Mesendoderm (in vitro differentiated cells): ENCODE results near the gene ALKAL2.

Experiments
- DNase-seq: peaks from one replicate; pipeline ENCODE4 v3.0.0; 2013
- H2AK5ac ChIP-seq: 2 replicates; pipeline ENCODE4 v1.6.1; 2013; ENCODE audit warnings: low read length, inconsistent platforms
- H2BK120ac ChIP-seq: 2 replicates; pipeline ENCODE4 v1.6.1; 2013; ENCODE audit warnings: low read depth, mild to moderate bottlenecking, low read length, moderate library complexity, mixed read lengths
- H2BK15ac ChIP-seq: replicated peaks from 2 replicates; pipeline ENCODE4 v1.6.1; 2013; ENCODE audit warnings: low read depth, mild to moderate bottlenecking, moderate library complexity
- H2BK5ac ChIP-seq: 2 replicates; pipeline ENCODE4 v1.6.1; 2013; ENCODE audit warnings: low read length, inconsistent platforms
- H3K18ac ChIP-seq: 2 replicates; pipeline ENCODE4 v1.6.1; 2013; ENCODE audit warnings: mild to moderate bottlenecking, low read length, mixed read lengths
- H3K23ac ChIP-seq: one replicate; pipeline ENCODE4 v1.6.1; 2013; ENCODE audit warnings: low read length
- H3K27ac ChIP-seq: 2 replicates; pipeline ENCODE4 v1.5.1; 2013; ENCODE audit warnings: low read depth, mild to moderate bottlenecking, inconsistent platforms, low read length, moderate library complexity
- H3K27me3 ChIP-seq: 2 replicates; pipeline ENCODE4 v1.6.1; 2013; ENCODE audit warnings: low read length, control low read depth, mild to moderate bottlenecking, inconsistent platforms; ENCODE audit not compliant: insufficient read depth, poor library complexity
- H3K36me3 ChIP-seq: 2 replicates; pipeline ENCODE4 v1.6.1; 2013; ENCODE audit warnings: low read length, inconsistent platforms; ENCODE audit not compliant: control insufficient read depth, insufficient read depth
- H3K4ac ChIP-seq: one replicate; pipeline ENCODE4 v1.6.1; 2013; ENCODE audit warnings: low read depth, mild to moderate bottlenecking, low read length, moderate library complexity
- H3K4me1 ChIP-seq: 2 replicates; pipeline ENCODE4 v1.6.1; 2013; ENCODE audit warnings: low read depth, low read length, inconsistent platforms; ENCODE audit not compliant: control insufficient read depth
- H3K4me2 ChIP-seq: 2 replicates; pipeline ENCODE4 v1.6.1; 2013; ENCODE audit warnings: low read length
- H3K4me3 ChIP-seq: 2 replicates; pipeline ENCODE4 v1.5.1; 2013; ENCODE audit warnings: mild to moderate bottlenecking, low read length
- H3K56ac ChIP-seq: one replicate; pipeline ENCODE4 v1.6.1; 2013; ENCODE audit warnings: low read length
- H3K79me1 ChIP-seq: 2 replicates; pipeline ENCODE4 v1.6.1; 2013; ENCODE audit warnings: low read length, inconsistent platforms
- H3K79me2 ChIP-seq: 2 replicates; pipeline ENCODE4 v1.6.1; 2013; ENCODE audit warnings: mild to moderate bottlenecking, low read length; ENCODE audit not compliant: control insufficient read depth, insufficient read depth
- H3K9ac ChIP-seq: 2 replicates; pipeline ENCODE4 v1.6.1; 2013; ENCODE audit warnings: low read length, inconsistent platforms
- H4K5ac ChIP-seq: one replicate; pipeline ENCODE4 v1.6.1; 2013; ENCODE audit warnings: low read length
- H4K8ac ChIP-seq: one replicate; pipeline ENCODE4 v1.6.1; 2013; ENCODE audit warnings: low read depth, mild to moderate bottlenecking, control low read depth, low read length, moderate library complexity
- WGBS: extraction: QIAGEN DNeasy Blood & Tissue Kit; methylation state at CpG from one replicate; pipeline ENCODE4 v1.1.7; 2013; ENCODE audit warnings: low lambda C conversion rate, missing lambda C conversion rate; ENCODE audit not compliant: insufficient coverage; ENCODE audit errors: extremely low coverage; 5-methylcytosine and 5-hydroxymethylcytosine counted together

The ALKAL2 gene

DNA sequence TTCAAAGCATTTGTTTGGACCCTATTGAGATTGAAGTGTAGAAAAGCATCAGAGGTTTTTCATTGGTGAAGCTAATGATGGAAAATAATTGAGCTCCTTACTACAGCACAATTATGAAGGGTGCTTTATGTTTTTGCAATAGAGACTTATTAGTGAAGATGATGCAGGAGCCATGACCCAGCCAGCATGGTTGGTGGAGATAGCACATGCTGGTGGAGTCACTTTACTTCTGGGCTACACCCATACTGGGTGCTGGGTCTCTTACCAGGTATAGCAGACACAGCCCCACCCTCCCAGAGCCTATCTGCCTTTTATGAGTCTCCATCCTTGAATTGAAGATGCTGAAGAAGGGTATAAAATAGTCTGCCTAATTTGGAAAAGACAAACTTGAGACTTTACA, 19.6 kb downstream of the ALKAL2 start:
- Histone ChIP-seq H3K23ac (no peak overlapping the region), H2AK5ac (no peak overlapping the region), H3K79me2 (peaks cover 76% of the 10 kb centered on the region), H3K18ac (no peak overlapping the region), H3K9ac (no peak overlapping the region), H3K36me3 (no peaks in the 10 kb centered on the region), H3K27me3 (no peaks in the 10 kb centered on the region), H3K4ac (no peak overlapping the region), H3K56ac (no peak overlapping the region), H3K4me2 (no peak overlapping the region), H2BK120ac (no peak overlapping the region), H3K4me3 (no peak overlapping the region), H4K5ac (no peak overlapping the region), H2BK5ac (no peak overlapping the region), H3K79me1 (peaks cover 13% of the 10 kb centered on the region), H3K4me1 (peaks cover 1% of the 10 kb centered on the region), H4K8ac (no peak overlapping the region), H3K27ac (no peak overlapping the region), H2BK15ac (no peak overlapping the region)
- no peak for DNase-seq

GRCh38 chr2:264493-265468, 23.1 kb downstream of the ALKAL2 start, which contains the start of gene ACP1:
Gene ACP1 (plus strand): TSS chr2:264947. CDS start chr2:264965, 18 bp downstream.
- peak within 1 kb of the TSS; percentile 77 for H2BK5ac ChIP-seq
- no peaks in the 10 kb centered on the region for H3K27me3 ChIP-seq
- H4K5ac ChIP-seq, result no peak within 1 kb of the TSS
- peak within 1 kb of the TSS; percentile 65 for H3K4ac ChIP-seq
- H3K56ac ChIP-seq, result peak within 1 kb of the TSS; percentile 99
- WGBS, result no CpG with 5 or more reads among the region's 73 CpGs
- no peak within 1 kb of the TSS for H2BK120ac ChIP-seq
- no peak within 1 kb of the TSS for H2AK5ac ChIP-seq
- peaks cover 46% of the 10 kb centered on the region for H3K79me2 ChIP-seq
- H4K8ac ChIP-seq, result peak within 1 kb of the TSS; percentile 60
- H3K36me3 ChIP-seq, result no peaks in the 10 kb centered on the region
- peak within 1 kb of the TSS; percentile 96 for H3K9ac ChIP-seq
- H3K4me3 ChIP-seq, result peak within 1 kb of the TSS; percentile 96
- DNase-seq, result peak; percentile 98
- no peak within 1 kb of the TSS for H2BK15ac ChIP-seq
- peak within 1 kb of the TSS; percentile 28 for H3K27ac ChIP-seq
- H3K79me1 ChIP-seq, result peaks cover 3% of the 10 kb centered on the region
- peaks cover 1% of the 10 kb centered on the region for H3K4me1 ChIP-seq
- H3K23ac ChIP-seq, result peak within 1 kb of the TSS; percentile 11
- H3K4me2 ChIP-seq, result peak within 1 kb of the TSS; percentile 89
- peak within 1 kb of the TSS; percentile 25 for H3K18ac ChIP-seq

- peak within 1 kb of the TSS; percentile 96 for H3K4me3 ChIP-seq
- peak within 1 kb of the TSS; percentile 99 for H3K56ac ChIP-seq
- peak within 1 kb of the TSS; percentile 60 for H4K8ac ChIP-seq
- H3K23ac ChIP-seq, result peak within 1 kb of the TSS; percentile 11
- no peak within 1 kb of the TSS for H2AK5ac ChIP-seq
- peak; percentile 53 for DNase-seq
- H2BK5ac ChIP-seq, result peak within 1 kb of the TSS; percentile 77
- H2BK15ac ChIP-seq, result no peak within 1 kb of the TSS
- peak within 1 kb of the TSS; percentile 65 for H3K4ac ChIP-seq
- H3K27me3 ChIP-seq, result no peaks in the 10 kb centered on the region
- no CpG with 5 or more reads among the region's 77 CpGs for WGBS
- H2BK120ac ChIP-seq, result no peak within 1 kb of the TSS
- H3K36me3 ChIP-seq, result no peaks in the 10 kb centered on the region
- H3K18ac ChIP-seq, result peak within 1 kb of the TSS; percentile 25
- H3K4me2 ChIP-seq, result peak within 1 kb of the TSS; percentile 89
- peaks cover 1% of the 10 kb centered on the region for H3K4me1 ChIP-seq
- peaks cover 38% of the 10 kb centered on the region for H3K79me2 ChIP-seq
- peak within 1 kb of the TSS; percentile 96 for H3K9ac ChIP-seq
- H3K79me1 ChIP-seq, result peaks cover 3% of the 10 kb centered on the region
- peak within 1 kb of the TSS; percentile 28 for H3K27ac ChIP-seq
- H4K5ac ChIP-seq, result no peak within 1 kb of the TSS
Measured at GRCh38 chr2:263774-264492, 24.0 kb downstream of the ALKAL2 start, which contains the start of gene SH3YL1. Gene SH3YL1 (minus strand): TSS chr2:264032. CDS start chr2:263984, 48 bp downstream.

DNA sequence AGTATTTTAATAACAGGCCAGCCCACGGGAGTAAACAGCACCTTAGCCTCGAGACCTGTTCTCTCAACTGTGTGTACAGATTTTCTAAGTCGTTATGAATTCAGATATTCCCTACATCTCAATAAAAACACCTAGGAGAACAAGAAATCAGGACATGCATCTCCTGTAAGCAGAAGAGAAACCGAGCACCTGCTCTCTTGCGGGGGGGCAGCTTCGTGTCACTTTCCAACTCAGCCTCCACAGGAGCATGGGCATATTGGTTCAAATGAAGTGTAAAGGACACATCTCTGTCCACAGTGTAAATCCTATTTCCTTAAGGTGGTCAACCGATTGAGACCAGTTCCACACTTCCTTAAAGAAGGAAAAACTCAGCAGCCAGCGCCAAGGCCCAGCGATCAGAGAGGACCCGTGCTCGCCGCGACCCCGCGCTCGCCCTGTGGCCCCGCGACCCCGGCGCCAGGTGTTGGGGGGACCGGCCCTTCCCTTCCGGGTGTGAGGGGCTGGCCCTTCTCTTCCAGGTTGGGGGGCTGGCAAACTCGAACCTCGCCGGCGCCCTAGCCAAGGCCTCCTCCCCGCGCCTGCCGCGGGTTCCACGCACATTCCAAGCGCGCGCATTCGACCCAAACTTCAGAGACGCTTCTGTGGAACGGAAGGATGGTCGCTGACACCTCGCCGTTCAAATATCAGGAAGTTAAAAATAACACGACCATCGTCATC, 24.7 kb downstream of the ALKAL2 start:
- Histone ChIP-seq H4K5ac (no peak overlapping the region), H2AK5ac (no peak overlapping the region), H3K23ac (no peak overlapping the region), H3K9ac (peak overlapping the region; percentile 61), H3K79me2 (peaks cover 32% of the 10 kb centered on the region), H2BK5ac (no peak overlapping the region), H3K4me1 (peaks cover 1% of the 10 kb centered on the region), H3K27me3 (no peaks in the 10 kb centered on the region), H2BK15ac (no peak overlapping the region), H3K4me3 (peak overlapping the region; percentile 48), H3K18ac (no peak overlapping the region), H3K36me3 (no peaks in the 10 kb centered on the region), H4K8ac (no peak overlapping the region), H3K79me1 (peaks cover 3% of the 10 kb centered on the region), H3K27ac (no peak overlapping the region), H2BK120ac (no peak overlapping the region), H3K4ac (no peak overlapping the region), H3K56ac (peak overlapping the region; percentile 72), H3K4me2 (peak overlapping the region; percentile 73)
- no peak for DNase-seq
- WGBS, result no CpG with 5 or more reads among the region's 42 CpGs

DNA sequence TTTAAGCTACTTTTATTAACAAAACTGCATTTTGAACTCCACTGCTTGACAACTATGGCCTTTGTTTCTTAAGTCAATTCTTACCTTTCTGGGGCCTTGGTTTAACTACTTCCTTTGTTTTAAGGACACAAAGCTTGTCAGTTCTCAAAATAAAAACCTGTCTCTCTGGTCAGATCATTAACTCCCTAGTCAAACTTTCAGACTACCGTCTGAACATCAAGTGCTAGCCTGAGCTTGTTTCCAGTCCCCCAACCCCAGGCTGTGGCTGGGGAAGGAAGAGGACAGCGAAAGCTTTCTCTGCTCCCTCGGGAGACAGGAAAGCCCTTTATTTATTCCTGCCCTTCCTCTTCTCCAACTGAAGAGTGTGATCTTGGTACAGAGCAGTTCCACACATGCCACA, 25.8 kb downstream of the ALKAL2 start:
- Histone ChIP-seq H3K4me1 (peaks cover 1% of the 10 kb centered on the region), H3K4me3 (no peak overlapping the region), H3K4me2 (no peak overlapping the region), H3K23ac (no peak overlapping the region), H3K79me2 (peaks cover 21% of the 10 kb centered on the region), H3K9ac (no peak overlapping the region), H4K5ac (no peak overlapping the region), H2BK120ac (no peak overlapping the region), H3K56ac (peak overlapping the region; percentile 27), H3K4ac (no peak overlapping the region), H3K27ac (no peak overlapping the region), H3K27me3 (no peaks in the 10 kb centered on the region), H2BK15ac (no peak overlapping the region), H3K79me1 (peaks cover 3% of the 10 kb centered on the region), H2BK5ac (no peak overlapping the region), H4K8ac (no peak overlapping the region), H2AK5ac (no peak overlapping the region), H3K36me3 (no peaks in the 10 kb centered on the region), H3K18ac (no peak overlapping the region)
- DNase-seq, result no peak
- no CpG with 5 or more reads among the region's 3 CpGs for WGBS
